NCI-H510A treated with DMSO at 0.1 percent for 48 hours (cell line): ENCODE data around the gene SKI.
A peak's percentile ranks its signal among the peaks of the same experiment; 100 is the strongest.

ENCODE experiments used
- DNase-seq: peaks from one replicate; lab custom pipeline; 2025; lab: John Stamatoyannopoulos, UW

SKI gene

DNA sequence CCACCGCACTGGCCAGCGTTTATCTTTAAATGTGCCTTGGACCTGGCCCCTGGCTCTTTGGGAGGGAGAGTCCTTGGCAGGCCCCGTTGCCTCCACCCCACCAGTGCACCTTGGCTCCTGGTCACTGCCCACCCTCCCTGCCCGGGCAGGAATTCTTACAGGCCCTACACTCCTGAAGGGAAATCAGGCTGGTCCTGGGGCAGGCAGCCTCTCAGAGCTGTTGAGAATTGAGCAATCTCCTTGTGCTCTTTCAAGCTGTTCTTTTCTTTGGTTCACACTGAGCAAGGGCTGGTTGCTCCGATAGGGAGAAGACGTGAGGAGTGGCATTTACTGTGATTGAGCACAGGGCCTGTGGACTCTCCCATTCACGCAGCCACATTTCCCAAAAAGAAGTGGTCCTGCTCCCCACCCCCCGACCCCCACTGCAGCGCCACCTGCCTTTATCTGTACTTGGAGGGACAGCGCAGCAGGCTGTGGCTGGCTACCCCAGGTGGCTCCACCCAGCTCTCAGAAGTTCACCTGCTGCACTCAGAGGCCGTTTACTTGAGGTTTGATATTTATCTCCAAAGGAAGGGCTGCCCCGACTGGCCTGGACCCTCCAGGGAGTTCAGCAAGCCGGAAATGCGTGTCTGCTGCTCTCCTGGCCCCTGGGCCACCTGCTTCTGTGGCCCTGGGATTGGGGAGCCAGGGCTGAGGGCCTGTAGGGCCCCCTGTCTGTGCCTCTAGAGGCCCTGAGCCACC, 47.8 kb downstream of the SKI start:
- peak; percentile 90 for DNase-seq

DNA sequence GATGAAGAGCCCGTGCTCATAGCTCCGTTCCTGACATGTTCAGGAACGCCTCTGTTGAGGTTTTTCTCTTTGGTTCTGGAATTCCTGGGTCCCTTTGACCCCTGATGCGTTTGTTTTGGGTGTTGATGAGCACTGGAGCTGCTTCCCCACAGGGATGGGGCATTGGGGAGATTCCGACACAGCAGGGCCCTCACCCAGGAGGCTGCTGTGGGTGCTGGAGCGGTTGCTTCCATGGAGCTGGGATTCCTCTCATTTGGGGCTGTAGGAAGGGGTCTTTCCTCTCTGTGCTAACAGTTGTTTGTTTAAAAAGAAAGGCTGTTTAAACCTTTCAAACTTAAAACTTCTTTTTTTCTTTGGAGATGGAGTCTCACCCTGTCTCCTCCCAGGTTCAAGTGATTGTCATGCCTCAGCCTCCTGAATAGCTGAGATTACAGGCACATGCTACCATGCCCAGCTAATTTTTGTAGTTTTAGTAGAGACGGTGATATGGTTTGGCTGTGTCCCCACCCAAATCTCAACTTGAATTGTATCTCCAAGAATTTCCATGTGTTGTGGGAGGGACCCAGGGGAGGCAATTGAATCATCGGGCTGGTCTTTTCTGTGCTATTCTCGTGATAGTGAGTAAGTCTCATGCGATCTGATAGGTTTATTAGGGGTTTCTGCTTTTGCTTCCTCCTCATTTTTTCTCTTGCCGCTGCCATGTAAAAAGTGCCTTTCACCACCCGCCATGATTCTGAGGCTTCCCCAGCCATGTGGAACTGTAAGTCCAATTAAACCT, 48.9 kb downstream of the SKI start:
- no peak for DNase-seq

DNA sequence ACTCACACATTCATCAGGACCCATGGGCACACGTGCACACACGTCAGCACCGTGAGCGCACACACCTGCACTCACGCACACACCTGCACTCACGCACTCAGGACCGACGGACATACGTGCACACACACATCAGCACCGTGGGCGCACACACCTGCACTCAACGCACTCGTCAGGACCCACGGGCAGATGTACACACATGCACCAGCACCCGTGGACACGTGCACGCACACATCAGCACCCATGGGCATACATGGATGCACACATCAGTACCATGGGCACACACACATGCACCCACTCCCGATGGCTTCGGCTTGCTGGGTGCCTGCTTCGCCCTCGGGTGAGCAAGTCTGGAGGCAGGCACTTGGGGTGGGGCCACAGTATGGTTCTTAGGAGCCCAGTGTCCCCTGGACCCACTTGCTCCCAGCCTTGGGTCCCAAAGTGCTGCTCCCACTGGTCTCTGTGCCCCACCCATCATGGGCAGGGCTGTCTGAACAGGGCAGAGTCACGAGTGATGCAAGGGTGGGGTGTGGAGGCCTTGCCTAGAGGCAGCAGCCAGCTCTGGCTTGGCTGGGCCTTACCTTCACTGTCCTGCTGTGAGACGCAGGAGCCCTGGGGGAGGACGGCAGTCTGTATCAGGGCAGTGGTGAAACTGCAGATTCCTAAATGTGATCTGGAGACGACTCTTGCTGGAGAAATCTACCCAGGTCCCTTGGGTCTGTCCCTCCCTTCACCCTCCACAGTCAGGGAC, 49.8 kb downstream of the SKI start:
- DNase-seq = no peak

DNA sequence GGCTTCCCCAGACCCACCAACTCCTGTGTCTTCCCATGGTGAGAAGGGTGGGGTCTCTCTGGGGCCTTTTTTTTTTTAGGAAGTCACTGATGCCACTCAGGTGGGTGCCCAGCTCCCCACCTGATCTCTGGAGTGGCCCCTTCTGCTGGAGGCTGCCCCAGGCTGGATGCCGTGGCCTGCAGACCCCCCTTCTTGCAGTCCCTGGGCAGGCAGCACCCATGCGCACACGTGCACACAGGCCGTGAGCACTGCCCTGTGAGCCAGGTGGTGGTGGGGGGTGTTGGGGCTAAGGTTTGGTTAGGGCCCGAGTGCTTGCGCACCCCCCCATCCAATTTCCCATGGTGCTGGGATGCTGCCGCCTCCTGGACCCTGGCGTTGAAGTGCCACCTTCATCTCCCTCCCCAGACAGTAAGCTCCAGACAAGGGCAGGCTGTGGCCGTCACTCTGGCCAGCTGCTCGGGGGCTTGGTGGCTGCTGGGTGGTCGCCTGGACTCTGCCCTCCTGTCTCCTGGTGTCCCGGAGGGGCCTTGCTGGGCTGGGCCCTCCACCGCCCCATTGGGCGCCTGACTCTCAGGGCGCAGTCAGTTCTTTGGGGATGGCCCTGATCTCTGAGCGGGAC, 50.6 kb downstream of the SKI start:
- DNase-seq = no peak

DNA sequence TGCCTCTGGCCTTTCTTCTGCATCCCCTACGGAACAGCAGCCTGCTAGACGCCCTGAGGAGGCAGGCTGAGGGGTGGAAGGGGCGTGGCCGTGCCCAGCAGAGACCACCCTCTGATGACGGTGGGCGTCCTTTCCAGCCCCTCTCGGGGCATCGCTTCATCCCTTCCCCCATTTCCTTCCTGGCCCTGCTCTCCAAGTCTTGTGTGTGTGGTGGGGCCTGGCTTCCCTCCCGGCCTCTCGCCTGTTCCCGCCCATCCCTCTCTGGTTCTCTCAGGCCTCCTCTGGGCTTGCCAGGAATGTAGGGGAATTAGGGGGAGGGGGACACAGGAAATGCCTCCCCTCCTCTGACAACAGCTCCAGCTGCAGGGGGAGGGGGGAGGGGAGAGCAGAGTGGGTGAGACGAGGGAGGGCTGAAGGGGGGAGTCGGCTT, 51.1 kb downstream of the SKI start:
- no peak for DNase-seq

DNA sequence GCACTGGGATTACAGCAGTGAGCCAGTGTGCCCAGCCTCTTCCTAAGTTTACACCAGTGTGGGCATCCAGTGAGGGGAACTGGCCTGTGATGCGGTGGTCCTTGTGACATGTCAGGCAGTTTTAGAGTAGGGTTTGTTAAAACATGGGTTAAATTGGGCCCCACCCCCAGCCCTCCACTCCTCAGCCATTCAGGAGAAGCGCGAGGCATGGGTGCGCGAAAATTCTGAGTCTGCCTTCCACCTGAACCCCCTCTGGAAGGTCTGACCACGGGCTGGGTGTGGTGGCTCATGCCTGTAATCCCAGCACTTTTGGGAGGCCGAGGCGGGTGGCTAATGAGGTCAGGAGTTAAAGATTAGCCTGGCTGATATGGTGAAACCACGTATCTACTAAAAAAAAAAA, 51.7 kb downstream of the SKI start:
- no peak for DNase-seq

DNA sequence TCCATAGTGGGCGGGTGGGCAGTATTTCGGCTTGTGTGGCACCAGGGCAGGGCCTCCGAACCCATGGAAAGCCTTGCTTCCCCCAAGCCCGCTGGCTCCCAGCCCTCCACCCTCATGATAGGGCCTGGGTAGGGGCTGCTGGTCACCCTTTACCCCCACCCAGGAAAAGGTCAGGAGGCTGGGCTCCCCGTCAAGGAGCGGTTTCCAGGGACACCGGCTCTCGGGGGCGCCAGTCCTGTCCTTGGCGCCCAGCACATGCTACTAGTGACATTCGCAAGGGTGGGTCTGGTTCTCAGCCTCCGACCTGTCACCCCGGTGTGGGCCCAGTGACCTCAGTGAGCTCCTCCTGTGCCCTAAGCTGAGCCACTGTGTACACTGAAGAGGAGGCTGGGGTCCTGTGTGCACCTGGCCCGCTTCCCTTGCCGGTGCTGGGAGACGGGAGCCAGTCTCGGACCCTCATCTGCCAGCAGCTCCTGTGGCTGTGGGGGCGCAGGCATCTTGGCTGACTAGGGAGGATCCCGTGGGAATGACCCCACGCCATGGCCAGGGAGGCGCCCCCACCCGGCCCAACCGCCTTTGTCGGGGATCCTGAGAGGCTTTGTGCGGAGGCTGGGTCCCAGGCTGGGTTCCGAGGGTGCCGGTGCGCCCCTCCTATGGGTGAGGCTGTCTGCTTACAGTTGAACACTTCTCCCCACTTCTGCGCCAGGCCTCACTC, 54.6 kb downstream of the SKI start:
- DNase-seq = no peak

DNA sequence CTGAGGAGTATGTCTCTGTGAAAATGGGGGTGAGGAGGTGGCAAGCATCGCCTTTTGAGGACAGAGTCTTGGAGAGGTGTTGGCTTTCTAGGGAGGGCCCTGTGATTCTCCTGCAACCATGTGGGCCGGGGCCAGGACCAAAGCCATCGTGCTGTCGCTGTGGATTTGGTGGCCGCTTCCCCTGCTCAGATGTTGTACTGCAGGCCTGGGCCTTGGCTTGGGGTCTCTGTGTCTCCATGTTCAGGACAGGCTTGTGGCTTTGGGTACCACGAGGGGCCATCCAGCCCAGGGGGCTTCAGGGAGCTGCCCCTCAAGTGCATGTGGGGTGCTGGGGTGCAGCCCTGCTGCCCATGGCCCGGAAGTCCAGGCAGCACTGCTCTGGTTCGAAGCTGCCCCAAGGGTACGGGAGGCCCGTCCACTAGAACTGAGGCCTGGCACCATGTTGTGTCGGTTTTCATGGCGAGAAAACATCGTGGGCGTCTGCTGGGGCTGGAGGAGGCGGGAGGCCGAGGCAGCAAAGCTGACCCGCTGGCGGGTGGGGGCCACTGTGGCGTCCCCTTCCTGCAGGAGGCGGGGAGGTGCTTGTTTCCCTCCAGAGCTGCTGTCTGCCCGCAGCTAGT, 55.4 kb downstream of the SKI start:
- DNase-seq = no peak

DNA sequence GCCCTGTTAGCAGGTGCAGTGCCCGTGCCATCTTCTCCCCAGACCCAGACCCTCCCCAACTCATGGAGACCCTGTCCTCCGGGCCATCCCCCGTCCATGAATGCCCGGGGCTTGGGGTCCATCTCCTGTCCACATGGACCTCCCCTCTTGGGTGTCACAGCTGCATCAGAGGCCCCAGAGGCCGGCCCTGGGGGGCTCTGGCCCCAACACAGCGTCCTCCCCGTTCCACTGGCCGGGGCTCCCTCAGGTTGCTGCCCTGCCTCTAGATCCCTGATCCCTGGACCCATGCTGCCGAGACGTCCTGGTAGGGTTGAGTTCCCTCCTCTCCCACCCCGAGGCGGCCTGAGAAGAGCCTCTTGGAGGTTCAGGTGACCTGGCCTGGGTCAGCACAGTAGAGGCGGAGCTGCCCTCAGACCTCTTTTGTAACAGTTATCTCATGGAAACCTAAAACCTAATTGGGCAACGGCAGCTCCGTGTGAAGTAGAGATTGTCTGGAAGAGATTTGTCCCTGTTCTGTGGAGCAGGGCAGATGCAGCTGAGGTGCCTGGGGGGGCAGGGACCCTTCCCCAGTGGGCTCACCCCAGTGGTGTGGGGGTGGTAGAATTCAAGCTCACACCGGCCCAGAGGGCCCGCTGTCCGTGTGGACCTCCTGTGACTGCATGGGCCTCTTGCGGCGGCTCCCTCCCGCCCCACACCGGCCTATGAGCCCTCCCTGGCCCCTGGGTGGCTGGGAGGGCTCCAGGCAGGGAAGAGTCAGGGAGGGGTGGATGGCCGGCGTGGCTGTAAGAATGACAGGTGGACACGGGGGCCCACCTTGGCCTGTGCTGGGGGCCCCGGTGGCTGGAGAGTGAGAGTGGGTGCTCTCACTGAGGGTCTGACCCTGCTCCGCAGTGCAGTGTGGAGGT, 56.1 kb downstream of the SKI start:
- no peak for DNase-seq

DNA sequence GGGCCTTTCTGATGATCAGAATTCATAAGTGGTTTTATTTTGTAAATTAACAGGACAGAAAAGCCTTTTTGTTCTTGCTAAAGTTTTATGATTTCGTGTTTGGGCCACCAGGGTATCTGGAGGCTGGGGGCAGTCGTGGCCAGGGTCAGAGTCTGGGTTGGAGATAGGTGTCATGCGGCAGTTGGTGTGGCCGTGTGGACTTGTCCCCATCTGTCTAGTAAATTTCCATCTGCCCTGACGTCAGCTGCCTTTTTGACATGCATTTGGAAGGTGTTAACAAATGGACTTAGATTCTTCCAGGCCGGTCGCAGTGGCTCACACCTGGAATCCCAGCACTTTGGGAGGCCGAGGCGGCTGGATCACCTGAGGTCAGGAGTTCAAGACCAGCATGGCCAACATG, 56.8 kb downstream of the SKI start:
- no peak for DNase-seq

DNA sequence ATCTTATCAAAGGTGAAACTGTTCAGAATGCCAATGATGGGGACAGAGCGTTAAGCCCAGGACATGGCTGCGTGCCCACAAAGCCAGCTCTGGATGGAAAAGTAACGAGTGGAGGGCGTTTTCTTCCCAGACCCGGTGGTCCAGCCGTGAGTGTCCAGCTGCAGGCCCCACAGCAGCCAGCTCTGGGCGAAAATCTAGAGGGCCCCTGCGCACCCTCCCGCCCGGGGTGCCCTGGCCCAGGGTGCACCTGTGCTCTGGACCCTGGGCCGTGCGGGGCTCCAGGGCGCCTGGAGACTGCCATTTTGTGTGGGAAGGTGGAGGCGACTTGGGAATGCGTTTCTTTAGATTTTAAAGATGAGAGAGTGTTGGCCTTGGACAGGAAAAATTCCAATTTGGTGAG, 58.8 kb downstream of the SKI start:
- no peak for DNase-seq

DNA sequence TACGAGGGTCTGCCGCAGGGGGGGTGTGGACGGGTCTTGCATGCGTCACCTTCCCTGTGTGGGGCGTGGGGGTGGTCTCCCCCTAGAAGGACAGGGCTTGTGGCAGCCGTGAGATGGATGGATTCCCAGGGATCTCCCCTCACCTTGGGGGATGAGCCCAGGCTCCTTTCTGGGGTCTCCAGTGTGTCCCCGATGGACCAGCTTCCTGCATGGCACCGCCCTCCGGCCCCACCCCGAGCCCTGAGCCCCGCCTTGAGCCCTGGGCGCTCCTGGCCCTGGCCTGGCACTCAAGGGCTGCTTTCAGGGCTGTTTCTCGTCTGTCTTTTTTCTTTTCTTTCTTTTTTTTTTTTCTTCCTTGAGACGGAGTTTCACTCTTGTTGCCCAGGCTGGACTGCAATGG, 59.5 kb downstream of the SKI start:
- no peak for DNase-seq

DNA sequence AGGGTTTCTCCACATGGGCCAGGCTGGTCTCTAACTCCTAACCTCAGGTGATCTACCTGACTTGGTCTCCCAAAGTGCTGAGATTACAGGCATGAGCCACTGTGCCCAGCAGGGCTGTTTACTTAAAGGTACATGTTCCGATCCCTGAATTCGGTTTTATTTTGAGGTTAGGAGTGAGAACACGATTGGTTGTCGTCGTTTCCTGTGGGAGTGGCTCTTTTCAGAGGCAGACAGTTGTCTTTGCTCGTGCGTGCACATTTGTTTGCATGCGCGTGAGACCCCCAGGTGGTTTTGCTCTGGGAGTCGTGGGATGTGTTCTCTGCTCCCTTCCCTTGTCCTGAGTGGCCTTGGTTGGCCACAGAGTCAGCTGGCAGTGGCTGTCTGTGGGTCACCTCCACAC, 60.2 kb downstream of the SKI start:
- DNase-seq = no peak

DNA sequence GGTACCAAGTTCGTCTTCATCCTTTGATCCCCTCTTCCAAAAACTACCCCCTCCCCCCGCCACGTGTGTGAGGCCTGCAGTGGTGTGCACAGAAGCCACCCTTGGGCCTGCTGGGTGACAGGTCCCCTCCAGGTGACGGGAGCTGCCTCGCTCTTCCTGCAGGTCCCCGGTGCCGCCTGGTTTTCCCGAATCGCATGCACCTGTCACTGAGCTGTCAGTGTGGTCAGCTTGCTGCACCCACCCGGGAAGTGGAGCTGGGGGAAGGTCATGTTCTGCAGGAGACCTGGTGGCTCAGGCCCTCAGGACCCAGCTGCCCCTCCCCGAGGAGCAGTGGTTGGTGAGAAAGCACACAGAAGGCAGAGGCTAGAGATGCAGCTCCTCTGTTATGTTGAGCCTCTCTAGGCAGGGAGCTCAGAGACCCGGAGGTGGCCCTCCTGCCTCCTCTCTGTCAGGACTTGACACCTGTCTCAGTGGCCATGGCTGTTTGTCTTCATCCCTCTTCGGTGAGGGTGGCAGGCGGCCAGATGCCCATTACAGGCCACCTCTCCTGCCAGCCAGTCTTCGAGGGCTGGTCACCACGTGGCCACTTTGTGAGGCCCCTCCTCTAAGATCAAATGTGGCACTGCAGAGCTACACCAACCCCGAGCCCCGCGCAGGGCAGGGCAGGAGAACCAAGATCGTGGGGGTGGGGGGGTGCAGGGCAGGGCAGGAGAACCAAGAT, 60.9 kb downstream of the SKI start:
- no peak for DNase-seq

DNA sequence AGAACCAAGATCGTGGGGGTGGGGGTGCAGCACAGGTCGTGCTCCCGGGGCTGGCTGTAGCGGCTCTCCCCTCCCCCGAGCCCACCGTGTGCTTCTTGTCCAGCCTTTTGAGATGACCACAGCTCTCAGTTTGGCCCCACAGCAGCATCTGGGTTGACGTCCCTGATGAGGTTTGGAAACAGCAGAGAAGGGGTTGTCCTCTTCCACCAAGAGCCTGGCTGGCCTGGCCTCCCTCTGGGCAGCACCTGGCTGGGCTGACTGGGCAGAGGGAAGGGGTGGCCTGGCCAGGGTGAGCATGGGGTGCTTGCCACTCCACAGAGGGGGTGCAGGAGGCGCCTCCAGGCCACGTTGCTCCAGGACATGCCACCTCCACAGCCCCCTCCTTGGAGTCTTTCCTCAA, 61.5 kb downstream of the SKI start:
- no peak for DNase-seq

DNA sequence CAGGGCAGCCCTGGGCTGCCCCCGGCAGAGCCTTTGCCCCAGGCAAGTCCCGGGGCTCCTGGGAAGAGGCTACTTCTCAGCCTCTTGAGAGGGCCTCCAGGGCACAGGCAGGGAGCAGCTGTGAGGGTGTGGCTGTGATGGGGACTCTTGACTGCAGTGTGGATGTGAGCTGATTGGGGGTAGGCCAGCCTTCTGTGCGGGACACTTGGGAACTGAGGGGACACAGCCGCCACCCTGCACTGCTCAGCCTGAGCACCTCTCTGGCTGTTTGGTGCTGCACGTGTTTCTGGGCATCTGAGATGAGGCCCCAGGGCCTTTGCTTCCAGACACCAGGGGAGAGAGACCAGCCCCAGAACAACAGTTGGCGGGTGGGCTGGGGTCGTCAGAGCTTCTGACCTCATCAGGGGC, 62.1 kb downstream of the SKI start:
- no peak for DNase-seq

DNA sequence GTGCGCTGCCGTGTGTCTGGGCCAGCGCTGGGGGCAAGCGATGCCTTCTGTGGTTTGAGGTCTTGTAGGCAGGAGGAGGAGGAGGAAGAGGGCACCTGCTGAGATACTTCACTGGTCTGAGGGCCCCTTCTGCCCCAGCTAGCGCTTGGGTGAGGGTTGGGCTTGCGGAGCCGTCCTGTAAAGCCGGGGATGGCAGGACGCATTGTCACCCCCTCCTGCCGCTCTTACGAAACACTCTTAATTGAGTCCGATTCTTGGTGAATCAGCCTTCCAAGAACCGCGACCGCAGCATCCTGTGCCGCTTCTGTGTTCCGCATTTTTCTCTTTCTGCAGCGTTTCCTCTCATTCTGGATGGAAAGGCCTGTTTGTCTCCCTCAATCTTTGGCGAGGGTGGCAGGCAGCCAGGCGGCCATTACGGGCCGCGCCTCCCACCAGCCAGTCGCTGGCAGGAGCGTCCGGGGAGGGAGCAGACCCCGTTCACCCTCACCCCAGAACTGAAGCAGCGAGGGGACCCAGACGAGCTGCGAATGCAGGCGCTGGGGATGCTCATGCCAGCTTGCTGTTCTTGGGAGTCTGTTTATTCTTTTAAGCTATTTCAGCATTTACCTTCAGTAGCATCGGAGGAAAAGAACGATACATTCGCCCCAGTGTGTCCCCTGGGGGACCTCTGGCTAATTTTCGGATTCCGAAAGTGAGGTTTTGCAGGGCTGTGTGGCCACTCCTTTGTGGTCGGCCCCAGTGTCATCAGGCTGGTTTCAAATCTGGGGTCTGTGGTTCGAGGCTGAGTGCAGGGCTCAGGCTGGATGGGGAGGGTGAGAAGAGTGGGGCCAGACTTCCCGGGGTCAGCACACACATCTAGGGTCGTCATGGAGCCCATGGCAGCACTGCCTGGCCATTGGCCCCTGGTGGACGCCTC, 62.7 kb downstream of the SKI start:
- no peak for DNase-seq

DNA sequence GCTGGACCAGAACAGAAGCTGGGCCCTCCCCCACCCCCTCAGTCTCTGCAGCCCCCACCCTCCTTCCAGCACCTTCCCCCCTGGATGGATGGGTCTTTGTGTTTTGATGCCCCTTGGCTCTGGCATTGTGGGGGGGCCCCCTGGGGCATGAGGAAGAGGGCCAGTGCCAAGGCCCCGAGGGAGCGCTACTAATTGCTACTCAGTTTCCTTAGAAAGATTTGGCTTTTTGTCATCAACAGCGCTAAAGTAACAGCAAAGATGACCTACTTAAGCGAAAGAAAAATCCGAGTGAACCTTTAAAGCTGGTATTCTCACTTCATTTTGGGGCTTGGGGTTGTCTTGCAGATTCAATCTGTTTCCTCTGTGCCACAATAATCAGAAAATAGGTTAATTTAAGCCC, 63.5 kb downstream of the SKI start:
- no peak for DNase-seq
